Erythroblast (primary cell): Measurements from ENCODE around the gene KIAA1958.

Source experiments
- GATA1 ChIP-seq: IDR thresholded peaks from 2 replicates; pipeline ENCODE4 v1.6.1; 2011; ENCODE audit warnings: low read depth, mild to moderate bottlenecking, control low read depth, low read length, moderate library complexity
- POLR2A ChIP-seq: IDR thresholded peaks from 2 replicates; pipeline ENCODE4 v1.6.1; 2011; ENCODE audit warnings: mild to moderate bottlenecking, low read length

- TF ChIP-seq POLR2A (no peak), GATA1 (no peak)
Observed at GRCh38 chr9:112443200-112443599, 43.4 kb upstream of the KIAA1958 start.
